GM13977 (cell line): Measurements from ENCODE around the gene PPP3CA.

Source experiments
- DNase-seq: peaks from one replicate; pipeline ENCODE4 v3.0.0; 2012; ENCODE audit warnings: low spot score
- CTCF ChIP-seq: IDR thresholded peaks from 2 replicates; pipeline ENCODE4 v1.5.1; 2012; ENCODE audit warnings: mild to moderate bottlenecking, control low read depth; ENCODE audit not compliant: insufficient read depth; ENCODE audit errors: extremely low read depth, missing control alignments
- in situ Hi-C: fragments of 300-500 bp; cut with MboI; formaldehyde crosslinking; loops from one replicate; pipeline ENCODE4 v1.12.0; 2022; ENCODE audit warnings: low sequenced_read_pairs, low pct_unique_long_range_greater_than_20kb, mixed read lengths, inconsistent platforms; ENCODE audit not compliant: unreplicated experiment

Gene PPP3CA

GRCh38 chr4:101291198-101291597, 56.1 kb downstream of the PPP3CA start:
- in situ Hi-C loops: no loop called here
- no peak for DNase-seq

GRCh38 chr4:101290654-101291053, 56.7 kb downstream of the PPP3CA start:
- in situ Hi-C loops: no loop called here
- no peak for DNase-seq
- no peak for TF ChIP-seq CTCF

More at GRCh38 chr4:101291198-101291597, 56.1 kb downstream of the PPP3CA start:
- TF ChIP-seq CTCF: no peak

GRCh38 chr4:101289306-101289705, 58.0 kb downstream of the PPP3CA start:
- no peak for TF ChIP-seq CTCF
- DNase-seq: no peak
- in situ Hi-C loops: no loop called here

GRCh38 chr4:101288365-101289145, 58.8 kb downstream of the PPP3CA start:
- no peak for TF ChIP-seq CTCF
- in situ Hi-C loops: no loop called here
- DNase-seq: no peak

GRCh38 chr4:101287324-101287723, 60.0 kb downstream of the PPP3CA start:
- in situ Hi-C loops: no loop called here
- no peak for TF ChIP-seq CTCF
- DNase-seq: no peak

DNA sequence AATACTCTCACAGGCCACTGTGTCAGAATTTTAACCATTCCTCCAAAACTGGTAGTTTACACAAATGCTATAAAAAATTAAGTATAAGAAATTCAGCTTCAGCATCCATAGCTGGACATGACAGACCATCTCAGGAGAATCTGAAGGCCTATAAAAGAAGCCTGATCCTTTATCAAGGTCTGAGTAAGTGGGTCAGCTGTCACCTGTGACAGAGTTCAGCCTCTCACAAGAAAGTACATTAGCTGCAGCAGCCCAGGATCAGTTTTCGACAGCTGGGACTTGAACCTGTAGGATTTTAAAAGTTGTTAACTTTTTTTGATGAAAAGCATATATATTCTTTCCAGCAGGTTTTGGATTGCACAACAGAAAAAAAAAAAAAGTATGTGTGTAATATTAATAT, 60.7 kb downstream of the PPP3CA start:
- DNase-seq: no peak
- in situ Hi-C loops: no loop called here
- no peak for TF ChIP-seq CTCF
